ENCODE data around the gene TATDN3.
A peak's percentile ranks its signal among the peaks of the same experiment; 100 is the strongest.
"Not testable (repeated sequence)": the region's sequence is repeated elsewhere in the genome, so short reads cannot be mapped to it uniquely, and the experiment has no call there.

The TATDN3 gene

DNA sequence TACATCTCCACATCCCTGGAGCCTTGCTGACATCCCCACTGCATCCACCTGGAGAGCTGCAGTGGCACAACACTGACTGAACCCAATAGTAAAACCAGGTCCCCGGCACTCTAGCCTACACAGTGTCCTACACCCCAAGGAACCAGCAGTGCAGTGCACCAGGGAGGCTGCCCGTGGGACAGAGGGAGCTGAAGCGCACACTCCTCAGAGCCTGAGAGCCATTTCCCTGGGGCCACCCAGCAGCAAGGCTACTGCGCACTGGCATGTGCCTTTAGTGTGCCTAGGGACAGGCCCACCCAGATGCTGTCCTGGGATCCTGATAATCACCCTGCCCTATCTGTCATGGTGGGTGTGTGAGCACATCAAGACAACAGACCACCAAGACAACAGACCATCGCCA, 32.0 kb upstream of the TATDN3 start:
- H3K4me3 ChIP-seq (ENCODE audit: low read depth, low read length), result no peak overlapping the region
- TF ChIP-seq MYC (IDR thresholded peaks at IDR 0.05; ENCODE audit: low read depth, low read length) (no peak), POLR2A (IDR thresholded peaks at IDR 0.05; ENCODE audit: extremely low read depth, insufficient read length) (no peak), CTCF (IDR thresholded peaks at IDR 0.05; ENCODE audit: low read depth, low read length) (no peak), MAX (IDR thresholded peaks at IDR 0.05; ENCODE audit: low read depth, low read length) (no peak)
- no peak for DNase-seq (ENCODE audit: low read depth)

GRCh38 chr1:212760126-212760823, 31.4 kb upstream of the TATDN3 start:
- TF ChIP-seq MAX (IDR thresholded peaks at IDR 0.05; ENCODE audit: low read depth, low read length) (no peak), CTCF (IDR thresholded peaks at IDR 0.05; ENCODE audit: low read depth, low read length) (peak; percentile 54)
- peak; percentile 56 for DNase-seq (ENCODE audit: low read depth)
- H3K4me3 ChIP-seq (ENCODE audit: low read depth, low read length), result no peak overlapping the region

DNA sequence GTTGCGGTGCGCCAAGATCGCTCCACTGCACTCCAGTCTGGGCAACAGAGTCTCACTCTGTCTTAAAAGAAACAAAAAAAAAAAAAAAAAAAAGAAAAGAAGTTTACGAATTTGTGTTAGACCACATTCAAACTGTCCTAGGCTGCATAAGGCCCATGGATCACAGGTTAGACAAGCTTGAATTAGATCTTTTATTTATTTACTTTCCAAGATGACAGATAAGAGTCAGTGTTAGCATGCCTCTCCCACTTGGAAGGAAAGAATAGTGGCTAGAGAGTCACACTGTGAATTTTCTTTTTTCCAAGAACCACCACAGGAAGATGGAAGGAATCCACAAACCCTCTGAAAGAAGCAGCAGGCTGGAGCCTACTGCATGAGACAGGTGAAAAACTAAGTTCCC, 29.5 kb upstream of the TATDN3 start:
- DNase-seq (ENCODE audit: low read depth), result no peak
- no peak for TF ChIP-seq CTCF (IDR thresholded peaks at IDR 0.05; ENCODE audit: low read depth, low read length)
- no peak for TF ChIP-seq MYC (IDR thresholded peaks at IDR 0.05; ENCODE audit: low read depth, low read length)
- TF ChIP-seq POLR2A (IDR thresholded peaks at IDR 0.05; ENCODE audit: extremely low read depth, insufficient read length), result no peak
- TF ChIP-seq MAX (IDR thresholded peaks at IDR 0.05; ENCODE audit: low read depth, low read length), result no peak
- no peak overlapping the region for H3K4me3 ChIP-seq (ENCODE audit: low read depth, low read length)

DNA sequence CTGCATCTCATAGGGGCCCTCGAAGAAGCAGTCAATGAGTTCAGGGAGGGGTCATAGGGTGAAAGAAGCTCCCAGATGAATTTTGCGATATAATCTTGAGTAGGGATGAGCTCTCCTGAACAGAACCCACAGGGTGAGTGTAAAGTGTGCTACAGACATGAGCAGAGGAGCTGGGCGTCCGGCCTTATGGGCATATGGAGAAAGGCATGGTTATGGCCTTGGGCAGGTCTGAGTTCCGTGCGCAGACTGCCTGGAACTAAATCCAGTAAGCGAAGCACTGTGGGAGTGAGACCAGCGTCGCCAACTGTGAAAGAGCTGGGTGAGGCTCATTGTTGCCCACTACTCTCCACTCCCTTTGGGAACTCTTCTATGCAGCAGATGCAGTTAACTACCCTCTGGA, 28.9 kb upstream of the TATDN3 start:
- TF ChIP-seq MYC (IDR thresholded peaks at IDR 0.05; ENCODE audit: low read depth, low read length), result no peak
- no peak for TF ChIP-seq POLR2A (IDR thresholded peaks at IDR 0.05; ENCODE audit: extremely low read depth, insufficient read length)
- no peak for TF ChIP-seq CTCF (IDR thresholded peaks at IDR 0.05; ENCODE audit: low read depth, low read length)
- no peak for TF ChIP-seq MAX (IDR thresholded peaks at IDR 0.05; ENCODE audit: low read depth, low read length)
- no peak overlapping the region for H3K4me3 ChIP-seq (ENCODE audit: low read depth, low read length)
- no peak for DNase-seq (ENCODE audit: low read depth)

- not testable (repeated sequence) for H3K4me3 ChIP-seq (ENCODE audit: low read depth, low read length)
Measured at GRCh38 chr1:212764718-212765281, 26.9 kb upstream of the TATDN3 start.

GRCh38 chr1:212766825-212767224, 24.9 kb upstream of the TATDN3 start:
- DNase-seq (ENCODE audit: low read depth), result not testable (repeated sequence)

More at GRCh38 chr1:212764718-212765281, 26.9 kb upstream of the TATDN3 start:
- DNase-seq (ENCODE audit: low read depth), result not testable (repeated sequence)

More at GRCh38 chr1:212766825-212767224, 24.9 kb upstream of the TATDN3 start:
- H3K4me3 ChIP-seq (ENCODE audit: low read depth, low read length), result not testable (repeated sequence)

All from NB4 (cell line).